Astrocyte of the cerebellum (primary cell): ENCODE data around the gene HEXD.

Experiments used
- DNase-seq: peaks from one replicate; pipeline ENCODE4 v3.0.0-alpha.2; 2011; ENCODE audit warnings: low read depth
- H3K4me3 ChIP-seq: 2 replicates; pipeline ENCODE4 v1.5.1; 2011; ENCODE audit warnings: mild to moderate bottlenecking, low read depth, low read length, moderate library complexity
- in situ Hi-C: cut with HindIII; loops from 2 replicates; pipeline ENCODE4 v1.10.0; 2017; ENCODE audit warnings: low sequenced_read_pairs
- TF ChIP-seq, protein P1 (sequence below): IDR thresholded peaks from 2 replicates; pipeline ENCODE4 v1.5.1; 2012; ENCODE audit warnings: low read length, low read depth, moderate library complexity, mild to moderate bottlenecking; ENCODE audit errors: missing control alignments

HEXD gene

GRCh38 chr17:82438401-82439193 is 20.4 kb downstream of the HEXD start:
- TF ChIP-seq, protein P1, sequence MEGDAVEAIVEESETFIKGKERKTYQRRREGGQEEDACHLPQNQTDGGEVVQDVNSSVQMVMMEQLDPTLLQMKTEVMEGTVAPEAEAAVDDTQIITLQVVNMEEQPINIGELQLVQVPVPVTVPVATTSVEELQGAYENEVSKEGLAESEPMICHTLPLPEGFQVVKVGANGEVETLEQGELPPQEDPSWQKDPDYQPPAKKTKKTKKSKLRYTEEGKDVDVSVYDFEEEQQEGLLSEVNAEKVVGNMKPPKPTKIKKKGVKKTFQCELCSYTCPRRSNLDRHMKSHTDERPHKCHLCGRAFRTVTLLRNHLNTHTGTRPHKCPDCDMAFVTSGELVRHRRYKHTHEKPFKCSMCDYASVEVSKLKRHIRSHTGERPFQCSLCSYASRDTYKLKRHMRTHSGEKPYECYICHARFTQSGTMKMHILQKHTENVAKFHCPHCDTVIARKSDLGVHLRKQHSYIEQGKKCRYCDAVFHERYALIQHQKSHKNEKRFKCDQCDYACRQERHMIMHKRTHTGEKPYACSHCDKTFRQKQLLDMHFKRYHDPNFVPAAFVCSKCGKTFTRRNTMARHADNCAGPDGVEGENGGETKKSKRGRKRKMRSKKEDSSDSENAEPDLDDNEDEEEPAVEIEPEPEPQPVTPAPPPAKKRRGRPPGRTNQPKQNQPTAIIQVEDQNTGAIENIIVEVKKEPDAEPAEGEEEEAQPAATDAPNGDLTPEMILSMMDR: no peak
- in situ Hi-C loops: no loop called here

GRCh38 chr17:82439194-82439828 is 21.2 kb downstream of the HEXD start:
- DNase-seq: no peak
- in situ Hi-C loops: no loop called here
- H3K4me3 ChIP-seq: no peak overlapping the region
- TF ChIP-seq, protein P1: no peak

More at GRCh38 chr17:82438401-82439193, 20.4 kb downstream of the HEXD start:
- DNase-seq: no peak
- H3K4me3 ChIP-seq: no peak overlapping the region

DNA sequence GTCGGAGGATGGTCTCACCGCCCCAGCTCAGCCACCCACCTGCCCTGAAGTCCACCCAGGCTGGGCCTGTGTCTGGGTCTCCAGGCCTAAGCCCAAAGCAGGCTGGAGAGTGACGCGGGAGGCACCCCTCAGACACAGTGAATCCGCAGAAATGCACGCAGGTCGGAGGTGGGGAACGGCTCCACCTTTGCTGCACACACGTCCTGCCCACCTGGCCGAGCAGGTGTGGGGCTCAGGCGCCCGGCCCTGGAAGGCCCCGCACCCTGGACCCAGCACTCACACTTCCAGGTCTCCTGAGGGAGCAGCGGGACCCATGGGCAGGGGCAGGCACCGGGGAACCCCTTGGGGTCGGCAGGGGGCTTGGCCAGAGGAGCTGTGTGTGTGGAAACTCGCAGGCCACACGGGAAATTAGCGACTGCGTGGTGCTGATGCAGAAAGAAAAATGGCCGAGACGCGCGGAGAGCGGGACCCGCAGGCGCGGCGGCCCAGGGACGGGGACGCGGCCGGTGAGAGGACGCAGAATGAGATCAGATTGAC is 21.8 kb downstream of the HEXD start:
- TF ChIP-seq, protein P1: no peak
- no peak overlapping the region for H3K4me3 ChIP-seq
- no peak for DNase-seq
- in situ Hi-C loops: no loop called here

GRCh38 chr17:82440469-82440981 is 22.4 kb downstream of the HEXD start:
- H3K4me3 ChIP-seq: no peak overlapping the region
- in situ Hi-C loops: no loop called here
- DNase-seq: no peak
- TF ChIP-seq, protein P1: no peak

DNA sequence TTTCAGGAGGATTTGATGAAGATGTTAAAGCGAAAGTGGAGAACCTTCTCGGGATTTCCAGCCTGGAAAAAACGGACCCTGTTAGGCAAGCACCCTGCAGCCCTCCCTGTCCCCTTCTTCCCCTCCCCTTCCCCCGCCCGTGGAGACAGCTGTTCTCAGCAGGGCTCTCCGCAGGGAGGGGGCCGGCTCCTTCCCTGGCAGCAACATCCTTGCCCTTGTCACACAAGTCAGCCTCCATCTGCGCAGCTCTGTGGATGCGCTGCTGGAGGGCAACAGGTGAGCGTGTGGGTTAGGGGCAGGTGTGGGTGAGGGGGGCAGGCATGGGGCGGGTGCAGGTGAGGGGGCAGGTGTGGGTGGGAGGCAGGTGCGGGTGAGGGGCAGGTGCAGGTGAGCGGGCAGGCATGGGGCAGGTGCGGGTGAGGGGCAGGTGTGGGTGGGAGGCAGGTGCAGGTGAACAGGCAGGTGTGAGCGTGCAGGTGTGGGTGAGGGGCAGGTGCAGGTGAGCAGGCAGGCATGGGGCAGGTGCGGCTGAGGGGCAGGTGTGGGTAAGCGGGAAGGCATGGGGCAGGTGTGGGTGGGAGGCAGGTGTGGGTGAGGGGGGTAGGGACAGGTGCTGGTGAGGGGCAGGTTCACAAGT is 23.0 kb downstream of the HEXD start:
- in situ Hi-C loops: no loop called here
- H3K4me3 ChIP-seq: no peak overlapping the region
- TF ChIP-seq, protein P1: no peak
- no peak for DNase-seq
